ENCODE data around the gene CACNA1C.
"Not testable (repeated sequence)": the region's sequence is repeated elsewhere in the genome, so short reads cannot be mapped to it uniquely, and the experiment has no call there.

CACNA1C gene

GRCh38 chr12:2113119-2113912, 60.5 kb downstream of the CACNA1C start:
- DNase-seq, result no peak

GRCh38 chr12:2114071-2114470, 61.3 kb downstream of the CACNA1C start:
- DNase-seq, result no peak

- no peak for DNase-seq
These were observed 62.5 kb downstream of the CACNA1C start for GRCh38 chr12:2115101-2115845.

GRCh38 chr12:2117541-2117940, 64.8 kb downstream of the CACNA1C start:
- no peak for DNase-seq

- DNase-seq, result no peak
These were observed 65.3 kb downstream of the CACNA1C start for GRCh38 chr12:2118061-2118460.

- no peak for DNase-seq
These were observed 65.9 kb downstream of the CACNA1C start for GRCh38 chr12:2118481-2119255.

GRCh38 chr12:2119266-2119665, 66.5 kb downstream of the CACNA1C start:
- no peak for DNase-seq

GRCh38 chr12:2120982-2121758, 68.4 kb downstream of the CACNA1C start:
- DNase-seq, result no peak

- DNase-seq, result no peak
These were observed 71.8 kb downstream of the CACNA1C start for GRCh38 chr12:2124466-2125023.

GRCh38 chr12:2125651-2126522, 73.1 kb downstream of the CACNA1C start:
- no peak for DNase-seq

- no peak for DNase-seq
These were observed 74.1 kb downstream of the CACNA1C start for GRCh38 chr12:2126676-2127406.

GRCh38 chr12:2129076-2129475, 76.3 kb downstream of the CACNA1C start:
- no peak for DNase-seq

GRCh38 chr12:2135661-2136418, 83.1 kb downstream of the CACNA1C start:
- not testable (repeated sequence) for DNase-seq

- no peak for DNase-seq
These were observed 84.1 kb downstream of the CACNA1C start for GRCh38 chr12:2136901-2137300.

- no peak for DNase-seq
These were observed 84.9 kb downstream of the CACNA1C start for GRCh38 chr12:2137711-2138110.

- DNase-seq, result no peak
These were observed 85.5 kb downstream of the CACNA1C start for GRCh38 chr12:2138294-2138693.

GRCh38 chr12:2138871-2139308, 86.1 kb downstream of the CACNA1C start:
- no peak for DNase-seq

GRCh38 chr12:2139651-2140050, 86.9 kb downstream of the CACNA1C start:
- no peak for DNase-seq

GRCh38 chr12:2140858-2141519, 88.2 kb downstream of the CACNA1C start:
- DNase-seq, result no peak
